Mesothelial cell of epicardium (in vitro differentiated cells): ENCODE data around the gene KRTAP10-2. TPM values are rescaled to one million over a fixed set of nuclear protein-coding genes. Genes with fewer than 3 reads are reported as not detected.

Experiments used
- DNase-seq, 2 experiments: peaks; one replicate each; pipeline ENCODE4 v3.0.0; 2021; ENCODE audit warnings: low spot score in 2 of 2; ENCODE audit not compliant: unreplicated experiment in 2 of 2
- H3K27ac Mint-ChIP-seq: 2 replicates; pipeline ENCODE4 v1.8.0; 2021; ENCODE audit warnings: mixed read lengths
- H3K27me3 Mint-ChIP-seq: 2 replicates; pipeline ENCODE4 v1.8.0; 2021; ENCODE audit warnings: low read depth, mixed read lengths
- H3K36me3 Mint-ChIP-seq: 2 replicates; pipeline ENCODE4 v1.8.0; 2021; ENCODE audit warnings: mixed read lengths
- H3K4me1 Mint-ChIP-seq: 2 replicates; pipeline ENCODE4 v1.8.0; 2021; ENCODE audit warnings: mixed read lengths
- H3K4me3 Mint-ChIP-seq: 2 replicates; pipeline ENCODE4 v1.8.0; 2021; ENCODE audit warnings: mild to moderate bottlenecking, moderate library complexity, mixed read lengths
- H3K9me3 Mint-ChIP-seq: 2 replicates; pipeline ENCODE4 v1.8.0; 2021; ENCODE audit warnings: mixed read lengths
- total RNA-seq: library from RNA; stranded (reverse); gene quantifications from 3 replicates; pipeline ENCODE4 v1.2.1, GENCODE V29; 2021
- TF ChIP-seq, protein P1 (sequence below): fragments of 200-600 bp; sonication (generic); IDR thresholded peaks from one replicate; pipeline ENCODE4 v1.5.0; 2021; ENCODE audit warnings: antibody characterized with exemption; ENCODE audit not compliant: unreplicated experiment

Gene KRTAP10-2
- total RNA-seq, 1 donor from 2014 or later = not detected

DNA sequence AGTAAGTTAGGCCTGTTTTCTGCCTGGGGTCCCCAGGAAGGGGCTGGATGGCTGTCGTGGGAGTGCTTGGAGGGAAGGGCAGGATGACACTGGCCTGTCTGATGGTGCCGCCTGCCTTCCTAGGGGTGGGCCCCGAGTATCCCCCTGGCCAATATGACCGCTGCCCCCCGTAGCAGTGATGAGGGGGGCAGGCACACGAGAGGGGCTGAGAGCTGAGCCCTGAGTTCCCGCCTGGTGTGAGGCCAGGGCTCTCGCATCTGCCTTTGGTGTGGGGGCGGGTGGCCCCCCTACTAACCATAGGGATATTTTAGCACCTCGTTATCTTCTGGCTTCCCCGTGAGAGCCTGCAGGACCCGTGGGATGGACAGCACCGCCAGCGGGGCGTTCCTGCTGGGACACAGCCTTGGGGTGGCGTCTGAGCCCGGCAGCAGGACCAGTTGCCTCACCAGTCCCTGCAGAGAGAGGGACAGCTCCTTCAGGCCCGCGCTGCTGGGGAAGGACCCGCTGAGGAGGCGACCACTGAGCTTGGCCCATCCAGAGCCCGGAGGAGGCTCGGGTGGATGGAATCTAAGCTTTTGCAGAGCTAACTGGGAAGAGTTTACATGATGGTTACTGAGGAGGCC lies 21.7 kb downstream of the KRTAP10-2 start:
- no peak for DNase-seq
- no peaks in the 10 kb centered on the region for H3K4me1 Mint-ChIP-seq
- H3K27me3 Mint-ChIP-seq = no peaks in the 10 kb centered on the region
- no peaks in the 10 kb centered on the region for H3K9me3 Mint-ChIP-seq
- TF ChIP-seq, protein P1, sequence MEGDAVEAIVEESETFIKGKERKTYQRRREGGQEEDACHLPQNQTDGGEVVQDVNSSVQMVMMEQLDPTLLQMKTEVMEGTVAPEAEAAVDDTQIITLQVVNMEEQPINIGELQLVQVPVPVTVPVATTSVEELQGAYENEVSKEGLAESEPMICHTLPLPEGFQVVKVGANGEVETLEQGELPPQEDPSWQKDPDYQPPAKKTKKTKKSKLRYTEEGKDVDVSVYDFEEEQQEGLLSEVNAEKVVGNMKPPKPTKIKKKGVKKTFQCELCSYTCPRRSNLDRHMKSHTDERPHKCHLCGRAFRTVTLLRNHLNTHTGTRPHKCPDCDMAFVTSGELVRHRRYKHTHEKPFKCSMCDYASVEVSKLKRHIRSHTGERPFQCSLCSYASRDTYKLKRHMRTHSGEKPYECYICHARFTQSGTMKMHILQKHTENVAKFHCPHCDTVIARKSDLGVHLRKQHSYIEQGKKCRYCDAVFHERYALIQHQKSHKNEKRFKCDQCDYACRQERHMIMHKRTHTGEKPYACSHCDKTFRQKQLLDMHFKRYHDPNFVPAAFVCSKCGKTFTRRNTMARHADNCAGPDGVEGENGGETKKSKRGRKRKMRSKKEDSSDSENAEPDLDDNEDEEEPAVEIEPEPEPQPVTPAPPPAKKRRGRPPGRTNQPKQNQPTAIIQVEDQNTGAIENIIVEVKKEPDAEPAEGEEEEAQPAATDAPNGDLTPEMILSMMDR = no peak
- H3K4me3 Mint-ChIP-seq = no peak overlapping the region
- no peaks in the 10 kb centered on the region for H3K36me3 Mint-ChIP-seq
- no peak overlapping the region for H3K27ac Mint-ChIP-seq

DNA sequence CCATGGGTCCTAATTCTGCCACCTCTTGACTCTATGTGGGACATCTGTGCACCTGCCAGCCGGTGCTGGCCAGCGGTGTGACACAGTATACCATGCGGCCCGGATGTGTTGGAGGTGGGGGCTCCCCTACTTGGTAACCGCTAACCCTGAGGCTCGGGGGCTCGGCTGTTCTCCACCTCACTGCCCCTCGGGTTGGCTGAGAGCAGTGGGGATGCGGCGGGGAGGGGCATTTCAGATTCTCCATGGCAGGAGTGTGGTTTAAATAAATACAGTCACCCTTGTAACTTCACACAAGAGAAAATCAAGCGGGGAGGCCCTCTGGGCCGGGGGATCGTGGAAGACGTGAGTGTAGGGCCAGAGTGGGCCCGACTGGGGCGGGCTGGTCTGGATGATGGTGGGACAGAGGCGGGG lies 22.3 kb downstream of the KRTAP10-2 start:
- no peaks in the 10 kb centered on the region for H3K4me1 Mint-ChIP-seq
- no peaks in the 10 kb centered on the region for H3K27me3 Mint-ChIP-seq
- DNase-seq = no peak
- H3K9me3 Mint-ChIP-seq = no peaks in the 10 kb centered on the region
- H3K36me3 Mint-ChIP-seq = no peaks in the 10 kb centered on the region
- no peak overlapping the region for H3K4me3 Mint-ChIP-seq
- H3K27ac Mint-ChIP-seq = no peak overlapping the region
- TF ChIP-seq, protein P1 = no peak

DNA sequence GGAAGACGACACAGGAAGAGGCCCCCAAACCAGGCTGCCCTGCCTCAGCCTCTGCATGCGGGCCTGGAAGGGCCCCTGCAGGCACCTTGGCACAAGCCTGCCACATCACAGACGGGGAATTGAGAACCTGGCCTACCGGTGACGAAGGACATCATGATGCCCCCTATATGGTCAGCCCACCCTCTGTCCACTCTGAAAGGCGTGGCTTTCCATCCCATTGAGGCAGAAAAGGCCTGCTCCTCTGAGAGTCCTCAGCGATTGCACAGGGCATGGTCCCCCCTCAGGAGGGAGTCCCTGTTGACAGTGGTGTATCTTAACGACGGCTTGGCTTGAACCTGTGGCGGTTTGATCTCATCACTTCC lies 22.7 kb downstream of the KRTAP10-2 start:
- DNase-seq = no peak
- TF ChIP-seq, protein P1 = no peak
- Mint-ChIP-seq H3K27me3 (no peaks in the 10 kb centered on the region), H3K4me1 (no peaks in the 10 kb centered on the region), H3K4me3 (no peak overlapping the region), H3K27ac (no peak overlapping the region), H3K9me3 (no peaks in the 10 kb centered on the region), H3K36me3 (no peaks in the 10 kb centered on the region)

DNA sequence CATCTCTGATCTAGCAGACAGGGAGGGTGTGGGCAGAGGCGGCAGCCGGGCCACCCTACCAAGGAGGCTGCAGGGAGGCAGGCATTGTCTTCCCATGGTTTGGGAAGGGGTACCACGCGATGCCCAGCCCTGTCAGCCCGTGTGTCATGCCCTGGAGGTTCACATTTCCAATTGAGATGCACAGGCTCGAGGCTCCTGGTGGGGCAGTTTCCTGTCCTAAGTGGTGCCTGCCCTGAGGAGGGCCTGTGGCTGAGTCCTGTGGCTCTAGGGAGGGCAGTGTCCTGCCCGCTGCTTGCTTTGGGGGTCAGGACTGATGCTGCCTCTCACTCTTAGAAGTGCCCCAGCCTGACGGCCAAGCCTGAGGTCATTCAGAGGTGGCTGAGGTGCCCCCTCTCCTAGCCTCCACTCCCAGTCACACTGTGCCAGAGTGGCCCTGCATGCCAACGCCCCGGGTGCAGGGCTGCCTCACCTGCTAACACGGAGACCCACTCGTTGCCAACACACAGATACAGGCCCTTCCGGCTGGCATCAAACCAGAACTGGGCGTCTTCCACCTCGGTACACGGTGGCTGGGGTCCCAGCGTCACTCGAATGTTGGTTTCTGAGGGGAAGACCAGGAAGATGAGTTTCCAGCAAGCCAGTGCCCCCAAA lies 23.2 kb downstream of the KRTAP10-2 start:
- no peak overlapping the region for H3K27ac Mint-ChIP-seq
- no peaks in the 10 kb centered on the region for H3K27me3 Mint-ChIP-seq
- no peak overlapping the region for H3K4me3 Mint-ChIP-seq
- TF ChIP-seq, protein P1 = no peak
- H3K4me1 Mint-ChIP-seq = no peaks in the 10 kb centered on the region
- no peaks in the 10 kb centered on the region for H3K9me3 Mint-ChIP-seq
- no peak for DNase-seq
- no peaks in the 10 kb centered on the region for H3K36me3 Mint-ChIP-seq

DNA sequence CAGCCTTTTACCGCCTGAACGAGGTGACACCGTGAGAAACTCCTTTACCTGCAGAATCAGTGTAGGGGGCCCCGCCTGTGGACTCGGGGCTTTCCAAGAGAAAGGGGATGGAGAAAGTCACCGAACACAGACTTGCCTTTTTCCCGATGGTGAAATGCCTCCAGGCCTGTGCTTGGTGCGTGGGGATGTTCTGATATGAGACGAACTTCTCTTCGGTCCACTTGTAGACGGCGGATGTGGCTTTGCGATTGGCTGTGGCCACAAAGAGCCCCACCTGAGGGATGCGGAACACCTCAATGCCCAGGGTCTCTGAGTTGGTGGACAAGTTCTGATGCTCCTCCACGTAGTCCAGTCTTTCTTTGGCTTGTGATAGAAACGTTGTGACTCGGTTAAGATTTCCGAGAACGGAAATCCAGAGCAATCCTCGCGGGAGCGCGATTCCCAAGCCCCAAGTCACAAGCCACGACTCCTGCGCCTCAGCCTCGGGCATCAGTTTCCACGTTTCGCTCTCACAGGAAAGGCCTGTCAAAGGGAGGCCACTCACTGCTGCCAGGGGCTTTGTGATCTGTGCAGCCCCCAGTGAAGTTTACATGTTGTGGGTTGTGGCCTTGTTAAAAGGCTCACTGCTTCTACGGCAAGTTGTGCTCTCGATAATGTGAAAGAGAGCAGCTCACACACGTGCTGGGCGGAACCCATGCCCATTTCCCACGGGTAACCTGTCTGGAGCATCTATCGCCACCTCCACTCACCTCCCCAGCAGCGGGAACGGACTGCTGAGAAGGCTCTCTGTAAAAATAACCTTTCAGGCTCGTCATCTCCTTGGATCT lies 23.9 kb downstream of the KRTAP10-2 start:
- no peaks in the 10 kb centered on the region for H3K9me3 Mint-ChIP-seq
- H3K36me3 Mint-ChIP-seq = no peaks in the 10 kb centered on the region
- no peak for DNase-seq
- no peak overlapping the region for H3K4me3 Mint-ChIP-seq
- no peaks in the 10 kb centered on the region for H3K4me1 Mint-ChIP-seq
- H3K27ac Mint-ChIP-seq = no peak overlapping the region
- no peaks in the 10 kb centered on the region for H3K27me3 Mint-ChIP-seq
- TF ChIP-seq, protein P1 = no peak
